Gastroesophageal sphincter (tissue), 4 donors: Measurements from ENCODE around the gene RBM19. TPM values are rescaled to one million over a fixed set of nuclear protein-coding genes. Genes with fewer than 3 reads are reported as not detected.
A peak's percentile ranks its signal among the peaks of the same experiment; 100 is the strongest.

Source experiments
- ATAC-seq: fragments of 150-250 bp; one replicate; pipeline ENCODE4 v1.9.1; 2016; ENCODE audit warnings: mild to moderate bottlenecking, moderate library complexity
- H3K27ac ChIP-seq, 4 donors: fragments of 200-600 bp; sonication (generic) in 3 of 4; 1 replicate in 3 of 4; 2 replicates in 1 of 4; pipeline ENCODE4 v1.5.1; 2016 to 2019
- H3K27me3 ChIP-seq: fragments of 200-600 bp; sonication (generic); one replicate; pipeline ENCODE4 v1.5.1; 2019
- H3K36me3 ChIP-seq, 2 donors: fragments of 200-600 bp; sonication (generic); one replicate each; pipeline ENCODE4 v1.5.1; 2019; ENCODE audit warnings: control low read depth in 1 of 2
- H3K4me1 ChIP-seq, 3 donors: fragments of 200-600 bp; sonication (generic); 1 replicate in 2 of 3; 2 replicates in 1 of 3; pipeline ENCODE4 v1.5.1; 2016 to 2019; ENCODE audit warnings: control low read depth in 2 of 3
- H3K4me3 ChIP-seq, 2 donors: fragments of 200-600 bp; sonication (generic); one replicate each; pipeline ENCODE4 v1.5.1; 2019; ENCODE audit warnings: mild to moderate bottlenecking in 1 of 2, moderate library complexity in 1 of 2
- H3K9me3 ChIP-seq, 3 donors: fragments of 200-600 bp; sonication (generic); one replicate each; pipeline ENCODE4 v1.5.1; 2017 to 2019; ENCODE audit warnings: control low read depth in 2 of 3
- EP300 ChIP-seq: sonication (generic); formaldehyde crosslinking; IDR thresholded peaks from one replicate; pipeline ENCODE4 v1.6.1; 2017; ENCODE audit warnings: antibody characterized with exemption, mild to moderate bottlenecking
- POLR2A ChIP-seq, 2 donors: fragments of 450-650 bp; IDR thresholded peaks; one replicate each; pipeline ENCODE4 v1.6.1; 2017; ENCODE audit warnings: antibody characterized with exemption in 2 of 2, mild to moderate bottlenecking in 2 of 2, moderate library complexity in 1 of 2
- POLR2AphosphoS5 ChIP-seq: sonication (generic); formaldehyde crosslinking; IDR thresholded peaks from one replicate; pipeline ENCODE4 v1.6.1; 2017; ENCODE audit warnings: antibody characterized with exemption
- WGBS, 2 donors: methylation state at CpG; one replicate each; pipeline ENCODE4 v1.1.5; 2018; ENCODE audit warnings: low coverage in 1 of 2; 5-methylcytosine and 5-hydroxymethylcytosine counted together
- total RNA-seq, 4 donors: library from RNA; depleted of rRNA; stranded (reverse); fragments of >200 nt; gene quantifications; one replicate each; pipeline ENCODE4 v1.1.0, GENCODE V29; 2016
- TF ChIP-seq, protein P1 (sequence below), 4 experiments: fragments of 200-600 bp in 2 of 4; fragments of 450-650 bp in 2 of 4; sonication (generic) in 1 of 4; IDR thresholded peaks; one replicate each; pipeline ENCODE4 v1.5.1; 2017 to 2019; ENCODE audit warnings: antibody characterized with exemption in 4 of 4, mild to moderate bottlenecking in 2 of 4, moderate library complexity in 2 of 4

The RBM19 gene
- total RNA-seq, 4 donors from 2014 or later = 24.5 to 45.3 (median 33.9) TPM

DNA sequence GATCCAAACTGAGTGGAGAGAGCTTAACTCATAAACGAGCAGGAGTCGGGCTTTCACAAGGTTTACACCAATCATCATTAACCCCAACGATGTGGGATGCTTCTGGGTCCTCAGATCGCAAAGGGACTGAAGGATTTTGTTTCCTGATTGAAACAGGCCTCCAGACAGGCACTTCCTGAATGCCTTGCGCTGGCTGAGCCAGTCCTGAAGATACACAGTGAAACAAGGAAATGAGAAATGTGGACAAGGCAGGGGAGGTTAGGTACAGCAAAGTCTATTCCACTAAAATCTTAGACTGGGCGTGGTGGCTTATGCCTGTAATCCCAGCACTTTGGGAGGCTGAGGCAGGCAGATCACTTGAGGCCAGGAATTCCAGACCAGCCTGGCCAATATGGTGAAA, 30.7 kb downstream of the RBM19 start:
- Histone ChIP-seq H3K9me3 (no peaks in the 10 kb centered on the region), H3K36me3 (peaks cover 0 to 100% of the 10 kb centered on the region in 2 donors), H3K4me3 (no peak overlapping the region), H3K27ac (no peak overlapping the region), H3K4me1 (peaks cover 0 to 10% (median 0%) of the 10 kb centered on the region in 3 donors), H3K27me3 (no peaks in the 10 kb centered on the region)
- TF ChIP-seq, protein P1, sequence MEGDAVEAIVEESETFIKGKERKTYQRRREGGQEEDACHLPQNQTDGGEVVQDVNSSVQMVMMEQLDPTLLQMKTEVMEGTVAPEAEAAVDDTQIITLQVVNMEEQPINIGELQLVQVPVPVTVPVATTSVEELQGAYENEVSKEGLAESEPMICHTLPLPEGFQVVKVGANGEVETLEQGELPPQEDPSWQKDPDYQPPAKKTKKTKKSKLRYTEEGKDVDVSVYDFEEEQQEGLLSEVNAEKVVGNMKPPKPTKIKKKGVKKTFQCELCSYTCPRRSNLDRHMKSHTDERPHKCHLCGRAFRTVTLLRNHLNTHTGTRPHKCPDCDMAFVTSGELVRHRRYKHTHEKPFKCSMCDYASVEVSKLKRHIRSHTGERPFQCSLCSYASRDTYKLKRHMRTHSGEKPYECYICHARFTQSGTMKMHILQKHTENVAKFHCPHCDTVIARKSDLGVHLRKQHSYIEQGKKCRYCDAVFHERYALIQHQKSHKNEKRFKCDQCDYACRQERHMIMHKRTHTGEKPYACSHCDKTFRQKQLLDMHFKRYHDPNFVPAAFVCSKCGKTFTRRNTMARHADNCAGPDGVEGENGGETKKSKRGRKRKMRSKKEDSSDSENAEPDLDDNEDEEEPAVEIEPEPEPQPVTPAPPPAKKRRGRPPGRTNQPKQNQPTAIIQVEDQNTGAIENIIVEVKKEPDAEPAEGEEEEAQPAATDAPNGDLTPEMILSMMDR (IDR thresholded peaks at IDR 0.05) = no peak
- TF ChIP-seq POLR2AphosphoS5 (no peak), POLR2A (IDR thresholded peaks at IDR 0.05) (no peak), EP300 (no peak)
- 44 to 58% methylated on average over 2 to 4 of the region's 6 CpGs for WGBS, 2 donors
- no peak for ATAC-seq

DNA sequence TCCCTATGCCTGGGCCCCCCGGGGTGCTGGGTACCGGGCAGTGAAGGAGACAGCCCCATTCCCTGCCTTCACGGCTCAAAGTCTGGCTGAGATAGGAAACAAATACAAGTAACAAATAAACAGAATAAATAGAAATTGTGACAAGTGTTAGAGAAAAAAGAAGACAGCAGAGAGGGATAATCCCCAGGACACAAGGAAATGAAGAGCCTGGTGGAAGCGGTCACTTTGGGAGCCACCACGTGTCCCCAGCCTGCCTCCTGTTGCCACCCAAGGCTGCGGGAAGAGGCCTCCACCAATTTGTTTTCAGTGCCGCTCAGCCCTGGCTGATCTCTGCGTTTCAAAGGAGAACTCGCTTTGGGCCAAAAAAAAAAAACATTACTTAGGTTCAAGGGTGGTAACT, 31.2 kb downstream of the RBM19 start:
- Histone ChIP-seq H3K36me3 (peaks cover 0 to 100% of the 10 kb centered on the region in 2 donors), H3K27ac (no peak overlapping the region), H3K4me3 (no peak overlapping the region), H3K27me3 (no peaks in the 10 kb centered on the region), H3K9me3 (no peaks in the 10 kb centered on the region), H3K4me1 (peaks cover 0 to 10% (median 0%) of the 10 kb centered on the region in 3 donors)
- WGBS, 2 donors = 63 to 88% methylated on average over 6 to 7 of the region's 9 CpGs
- TF ChIP-seq, protein P1 (IDR thresholded peaks at IDR 0.05) = no peak
- TF ChIP-seq EP300 (no peak), POLR2A (IDR thresholded peaks at IDR 0.05) (no peak), POLR2AphosphoS5 (no peak)
- no peak for ATAC-seq

- no peak for ATAC-seq
- Histone ChIP-seq H3K4me3 (no peak overlapping the region), H3K36me3 (peaks cover 0 to 100% of the 10 kb centered on the region in 2 donors), H3K27ac (no peak overlapping the region), H3K27me3 (no peaks in the 10 kb centered on the region), H3K9me3 (no peaks in the 10 kb centered on the region), H3K4me1 (peaks cover 0 to 10% (median 0%) of the 10 kb centered on the region in 3 donors)
- TF ChIP-seq POLR2A (IDR thresholded peaks at IDR 0.05) (no peak), EP300 (no peak), POLR2AphosphoS5 (no peak)
- TF ChIP-seq, protein P1 (IDR thresholded peaks at IDR 0.05) = no peak
- WGBS, 2 donors = 57 to 83% methylated on average over 4 to 9 of the region's 14 CpGs
Measured at GRCh38 chr12:113934060-113934814, 31.9 kb downstream of the RBM19 start.

GRCh38 chr12:113933201-113933786, 32.8 kb downstream of the RBM19 start:
- ATAC-seq = peak; percentile 72
- TF ChIP-seq POLR2A (IDR thresholded peaks at IDR 0.05) = no peak
- TF ChIP-seq POLR2AphosphoS5 = no peak
- TF ChIP-seq, protein P1 (IDR thresholded peaks at IDR 0.05) = no peak
- TF ChIP-seq EP300 = no peak
- H3K9me3 ChIP-seq = no peaks in the 10 kb centered on the region
- peaks cover 0 to 100% of the 10 kb centered on the region in 2 donors for H3K36me3 ChIP-seq
- H3K27me3 ChIP-seq = no peaks in the 10 kb centered on the region
- 45 to 59% methylated on average over 4 to 11 of the region's 18 CpGs for WGBS, 2 donors
- H3K4me1 ChIP-seq = peaks cover 0 to 10% (median 0%) of the 10 kb centered on the region in 3 donors
- H3K27ac ChIP-seq = peak overlapping the region in 2 of 4 donors; percentile 25 to 43
- H3K4me3 ChIP-seq = no peak overlapping the region
